ENCODE data around the gene SMURF2. TPM values are rescaled to one million over a fixed set of nuclear protein-coding genes. Genes with fewer than 3 reads are reported as not detected.

The SMURF2 gene
- total RNA-seq, 1 experiment from 2014 or later: 24.7 TPM

GRCh38 chr17:64544742-64545141 lies 117.4 kb downstream of the SMURF2 start:
- Histone ChIP-seq H3K4me1 (ENCODE audit: insufficient read depth, low read length, poor library complexity, severe bottlenecking) (no peaks in the 10 kb centered on the region), H3K27me3 (replicated peaks; ENCODE audit: insufficient read depth, low read depth, low read length, poor library complexity) (no peaks in the 10 kb centered on the region), H3K36me3 (ENCODE audit: insufficient read depth, low read length, poor library complexity, severe bottlenecking) (peaks cover 16% of the 10 kb centered on the region), H3K4me3 (ENCODE audit: low read depth, low read length, poor library complexity, severe bottlenecking) (no peak overlapping the region), H3K9me3 (ENCODE audit: low read depth, low read length, poor library complexity, severe bottlenecking) (no peaks in the 10 kb centered on the region), H3K27ac (ENCODE audit: low read depth, low read length, poor library complexity, severe bottlenecking) (no peak overlapping the region)
- CTCF ChIA-PET: no interaction called here
- no peak for TF ChIP-seq EZH2 (IDR thresholded peaks at IDR 0.05; ENCODE audit: borderline replicate concordance, low read depth, low read length, poor library complexity, severe bottlenecking)
- TF ChIP-seq CTCF (conservative IDR thresholded peaks at IDR 0.05; ENCODE audit: low read depth, low read length): no peak
- no TSS peak for BruUV-seq (replicated peaks)
- intact Hi-C loops (cut with micrococcal nuclease; ENCODE audit: unreplicated experiment): no loop called here
- DNase-seq (ENCODE audit: low spot score): no peak
- POLR2A ChIA-PET (ENCODE audit: low non-redundant PET): no interaction called here

GRCh38 chr17:64540118-64540776 lies 121.9 kb downstream of the SMURF2 start:
- no TSS peak for BruUV-seq (replicated peaks)
- H3K27me3 ChIP-seq (replicated peaks; ENCODE audit: insufficient read depth, low read depth, low read length, poor library complexity): no peaks in the 10 kb centered on the region
- no peaks in the 10 kb centered on the region for H3K9me3 ChIP-seq (ENCODE audit: low read depth, low read length, poor library complexity, severe bottlenecking)
- intact Hi-C loops (cut with micrococcal nuclease; ENCODE audit: unreplicated experiment): no loop called here
- H3K4me3 ChIP-seq (ENCODE audit: low read depth, low read length, poor library complexity, severe bottlenecking): no peak overlapping the region
- ChIA-PET CTCF (no interaction called here), POLR2A (ENCODE audit: low non-redundant PET) (no interaction called here)
- H3K36me3 ChIP-seq (ENCODE audit: insufficient read depth, low read length, poor library complexity, severe bottlenecking): peaks cover 34% of the 10 kb centered on the region
- TF ChIP-seq CTCF (conservative IDR thresholded peaks at IDR 0.05; ENCODE audit: low read depth, low read length) (no peak), EZH2 (IDR thresholded peaks at IDR 0.05; ENCODE audit: borderline replicate concordance, low read depth, low read length, poor library complexity, severe bottlenecking) (no peak)
- no peak overlapping the region for H3K27ac ChIP-seq (ENCODE audit: low read depth, low read length, poor library complexity, severe bottlenecking)
- no peak for DNase-seq (ENCODE audit: low spot score)
- no peaks in the 10 kb centered on the region for H3K4me1 ChIP-seq (ENCODE audit: insufficient read depth, low read length, poor library complexity, severe bottlenecking)

- CTCF ChIA-PET: no interaction called here
- POLR2A ChIA-PET (ENCODE audit: low non-redundant PET): no interaction called here
Measured at GRCh38 chr17:64538508-64539130, 123.5 kb downstream of the SMURF2 start.

More at GRCh38 chr17:64538508-64539130, 123.5 kb downstream of the SMURF2 start:
- Histone ChIP-seq H3K27ac (ENCODE audit: low read depth, low read length, poor library complexity, severe bottlenecking) (no peak overlapping the region), H3K4me3 (ENCODE audit: low read depth, low read length, poor library complexity, severe bottlenecking) (no peak overlapping the region), H3K36me3 (ENCODE audit: insufficient read depth, low read length, poor library complexity, severe bottlenecking) (peaks cover 44% of the 10 kb centered on the region), H3K9me3 (ENCODE audit: low read depth, low read length, poor library complexity, severe bottlenecking) (no peaks in the 10 kb centered on the region), H3K27me3 (replicated peaks; ENCODE audit: insufficient read depth, low read depth, low read length, poor library complexity) (no peaks in the 10 kb centered on the region), H3K4me1 (ENCODE audit: insufficient read depth, low read length, poor library complexity, severe bottlenecking) (no peaks in the 10 kb centered on the region)
- BruUV-seq (replicated peaks): no TSS peak
- no peak for DNase-seq (ENCODE audit: low spot score)
- intact Hi-C loops (cut with micrococcal nuclease; ENCODE audit: unreplicated experiment): no loop called here
- no peak for TF ChIP-seq EZH2 (IDR thresholded peaks at IDR 0.05; ENCODE audit: borderline replicate concordance, low read depth, low read length, poor library complexity, severe bottlenecking)
- TF ChIP-seq CTCF (conservative IDR thresholded peaks at IDR 0.05; ENCODE audit: low read depth, low read length): no peak

Measured in A673 (cell line).